Measurements from ENCODE around the gene SHTN1.

DNA sequence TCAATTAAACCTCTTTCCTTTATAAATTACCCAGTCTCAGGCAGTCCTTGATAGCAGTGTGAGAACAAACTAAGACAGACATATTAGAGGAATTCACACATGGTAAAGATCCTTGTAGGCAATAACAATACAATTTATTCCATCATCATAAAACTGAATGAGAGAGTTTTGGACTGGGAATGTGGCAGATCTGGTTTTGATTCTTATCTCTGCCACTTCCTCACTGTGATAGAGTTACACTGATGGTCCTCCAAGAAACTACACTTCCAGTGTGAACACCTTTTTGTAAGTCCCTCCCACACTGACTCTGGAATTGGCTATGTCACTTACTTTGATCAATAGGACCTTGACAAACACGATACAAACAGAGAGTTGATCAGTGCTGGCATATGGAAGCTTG lies 152.7 kb downstream of the SHTN1 start:
- no peak for TF ChIP-seq POLR2A (IDR thresholded peaks at IDR 0.05)
- TF ChIP-seq, protein P1, sequence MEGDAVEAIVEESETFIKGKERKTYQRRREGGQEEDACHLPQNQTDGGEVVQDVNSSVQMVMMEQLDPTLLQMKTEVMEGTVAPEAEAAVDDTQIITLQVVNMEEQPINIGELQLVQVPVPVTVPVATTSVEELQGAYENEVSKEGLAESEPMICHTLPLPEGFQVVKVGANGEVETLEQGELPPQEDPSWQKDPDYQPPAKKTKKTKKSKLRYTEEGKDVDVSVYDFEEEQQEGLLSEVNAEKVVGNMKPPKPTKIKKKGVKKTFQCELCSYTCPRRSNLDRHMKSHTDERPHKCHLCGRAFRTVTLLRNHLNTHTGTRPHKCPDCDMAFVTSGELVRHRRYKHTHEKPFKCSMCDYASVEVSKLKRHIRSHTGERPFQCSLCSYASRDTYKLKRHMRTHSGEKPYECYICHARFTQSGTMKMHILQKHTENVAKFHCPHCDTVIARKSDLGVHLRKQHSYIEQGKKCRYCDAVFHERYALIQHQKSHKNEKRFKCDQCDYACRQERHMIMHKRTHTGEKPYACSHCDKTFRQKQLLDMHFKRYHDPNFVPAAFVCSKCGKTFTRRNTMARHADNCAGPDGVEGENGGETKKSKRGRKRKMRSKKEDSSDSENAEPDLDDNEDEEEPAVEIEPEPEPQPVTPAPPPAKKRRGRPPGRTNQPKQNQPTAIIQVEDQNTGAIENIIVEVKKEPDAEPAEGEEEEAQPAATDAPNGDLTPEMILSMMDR (IDR thresholded peaks at IDR 0.05): no peak
